Kidney (tissue), 14 donors: ENCODE measurements around the gene BORCS5. TPM values are rescaled to one million over a fixed set of nuclear protein-coding genes. Genes with fewer than 3 reads are reported as not detected.

Experiments used
- DNase-seq, 5 donors: peaks; one replicate each; pipeline ENCODE4 v3.0.0-alpha.2; 2013 to 2020
- FAIRE-seq: peaks from 2 replicates; lab custom pipeline; 2012; peaks lifted over from hg19 to GRCh38; lab: Jason Lieb, UNC
- H3K27ac ChIP-seq, 2 donors: one replicate each; pipeline ENCODE4 v1.7.0; 2013; ENCODE audit warnings: low read depth in 2 of 2, low read length in 2 of 2, inconsistent platforms in 1 of 2
- H3K27me3 ChIP-seq: one replicate; pipeline ENCODE4 v1.7.1; 2013; ENCODE audit warnings: low read length, inconsistent platforms; ENCODE audit not compliant: control insufficient read depth, insufficient read depth
- H3K36me3 ChIP-seq, 3 donors: one replicate each; pipeline versions ENCODE4 v1.7.0 to v1.7.1; 2013; ENCODE audit warnings: low read length in 3 of 3, control low read depth in 1 of 3, inconsistent platforms in 1 of 3; ENCODE audit not compliant: insufficient read depth in 3 of 3, control insufficient read depth in 2 of 3
- H3K4me1 ChIP-seq, 3 donors: one replicate each; pipeline versions ENCODE4 v1.7.0 to v1.7.1; 2013; ENCODE audit warnings: low read length in 3 of 3, inconsistent platforms in 1 of 3, low read depth in 1 of 3; ENCODE audit not compliant: control insufficient read depth in 2 of 3, insufficient read depth in 2 of 3
- H3K4me3 ChIP-seq, 3 donors: one replicate each; pipeline versions ENCODE4 v1.7.0 to v1.8.1; 2013; ENCODE audit warnings: low read length in 3 of 3, control low read depth in 1 of 3, inconsistent platforms in 1 of 3
- H3K9ac ChIP-seq, 3 donors: one replicate each; pipeline versions ENCODE4 v1.7.0 to v1.7.1; 2013; ENCODE audit warnings: low read length in 3 of 3, control low read depth in 1 of 3, inconsistent platforms in 1 of 3
- H3K9me3 ChIP-seq, 3 donors: one replicate each; pipeline versions ENCODE4 v1.7.0 to v1.7.1; 2013; ENCODE audit warnings: low read length in 3 of 3, control low read depth in 1 of 3, inconsistent platforms in 1 of 3; ENCODE audit not compliant: control insufficient read depth in 2 of 3, insufficient read depth in 1 of 3
- intact Hi-C: fragments of 100-400 bp; cut with DNase I; formaldehyde crosslinking; loops from one replicate; pipeline ENCODE4 v1.11.1; 2022
- polyA plus RNA-seq: library from polyadenylated mRNA; stranded (reverse); fragments of 350-450 nt; fragmentation: Illumina TruSeq; extraction: RNeasy Lipid Tissue Mini Kit (QIAGEN cat#74804); gene quantifications from one replicate; pipeline ENCODE4 v1.2.3, GENCODE V29; 2014; ENCODE audit warnings: low read depth, low replicate concordance; ENCODE audit not compliant: insufficient read depth
- total RNA-seq: library from RNA; stranded (reverse); fragmentation: NEBNext Ultra II Directional; extraction: Animal tissue kit (Norgen Biotek cat#: 25700); gene quantifications from one replicate; pipeline ENCODE4 v1.2.1, GENCODE V29; 2021
- TF ChIP-seq, protein P1 (sequence below): IDR thresholded peaks from 3 replicates; pipeline ENCODE4 v1.5.1; 2012; ENCODE audit warnings: mild to moderate bottlenecking, moderate library complexity, borderline replicate concordance; ENCODE audit not compliant: insufficient read depth; ENCODE audit errors: extremely low read depth
- donor health status: control.
- donor health status: control.
- donor health status: control.
- donor health status: control.
- donor health status: control.
- donor health status: DM: yes; HTN: yes; CAD: no.
- donor health status: Normal renal cell carcinoma (clear cell type).

The BORCS5 gene
- total and polyA plus RNA-seq, 2 donors from 2014 or later, result 11.2 to 14.0 TPM

DNA sequence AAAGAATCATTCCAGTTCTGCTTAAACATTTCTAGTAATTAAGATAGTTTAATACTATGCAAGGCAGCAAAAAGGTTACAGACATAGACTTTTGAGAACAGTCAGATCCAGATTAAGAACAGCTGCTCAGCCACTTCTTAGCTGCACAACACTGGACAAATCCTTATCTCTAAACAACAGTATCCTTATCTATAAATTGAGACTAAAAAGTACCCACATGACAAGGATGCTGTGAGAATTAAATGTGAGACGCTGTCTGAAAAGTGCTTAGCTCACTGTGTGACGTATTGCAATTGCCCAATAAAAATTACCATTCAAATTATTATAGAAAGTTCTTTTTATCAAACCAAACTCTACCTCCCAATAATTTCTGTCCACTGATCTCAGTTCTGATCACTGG is 35.5 kb downstream of the BORCS5 start:
- Histone ChIP-seq H3K27me3 (no peaks in the 10 kb centered on the region), H3K36me3 (no peaks in the 10 kb centered on the region), H3K27ac (no peak overlapping the region), H3K4me1 (no peaks in the 10 kb centered on the region), H3K4me3 (no peak overlapping the region), H3K9ac (no peak overlapping the region), H3K9me3 (no peaks in the 10 kb centered on the region)
- intact Hi-C loops, result no loop called here
- peak in 1 of 5 donors; percentile 19 for DNase-seq
- TF ChIP-seq, protein P1, sequence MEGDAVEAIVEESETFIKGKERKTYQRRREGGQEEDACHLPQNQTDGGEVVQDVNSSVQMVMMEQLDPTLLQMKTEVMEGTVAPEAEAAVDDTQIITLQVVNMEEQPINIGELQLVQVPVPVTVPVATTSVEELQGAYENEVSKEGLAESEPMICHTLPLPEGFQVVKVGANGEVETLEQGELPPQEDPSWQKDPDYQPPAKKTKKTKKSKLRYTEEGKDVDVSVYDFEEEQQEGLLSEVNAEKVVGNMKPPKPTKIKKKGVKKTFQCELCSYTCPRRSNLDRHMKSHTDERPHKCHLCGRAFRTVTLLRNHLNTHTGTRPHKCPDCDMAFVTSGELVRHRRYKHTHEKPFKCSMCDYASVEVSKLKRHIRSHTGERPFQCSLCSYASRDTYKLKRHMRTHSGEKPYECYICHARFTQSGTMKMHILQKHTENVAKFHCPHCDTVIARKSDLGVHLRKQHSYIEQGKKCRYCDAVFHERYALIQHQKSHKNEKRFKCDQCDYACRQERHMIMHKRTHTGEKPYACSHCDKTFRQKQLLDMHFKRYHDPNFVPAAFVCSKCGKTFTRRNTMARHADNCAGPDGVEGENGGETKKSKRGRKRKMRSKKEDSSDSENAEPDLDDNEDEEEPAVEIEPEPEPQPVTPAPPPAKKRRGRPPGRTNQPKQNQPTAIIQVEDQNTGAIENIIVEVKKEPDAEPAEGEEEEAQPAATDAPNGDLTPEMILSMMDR, result no peak
- FAIRE-seq, result no peak

DNA sequence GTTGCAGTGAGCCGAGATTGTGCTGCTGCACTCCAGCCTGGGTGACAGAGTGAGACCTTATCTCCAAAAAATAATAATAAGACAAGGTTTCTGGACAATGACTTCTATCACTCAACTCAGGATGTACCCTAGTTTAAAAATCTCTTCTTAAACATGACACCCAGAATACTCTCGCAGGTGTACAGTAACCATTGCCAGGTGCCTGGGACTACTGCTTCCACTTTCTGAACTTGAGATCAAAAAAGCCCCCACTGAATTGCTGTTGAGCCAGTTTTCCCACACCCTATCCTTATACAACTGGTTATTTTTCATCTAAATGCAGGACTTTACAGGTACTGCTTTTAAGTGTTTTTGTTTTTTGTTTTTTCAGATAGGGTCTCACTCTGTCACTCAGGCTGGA is 36.3 kb downstream of the BORCS5 start:
- no peak overlapping the region for H3K4me3 ChIP-seq
- no peak overlapping the region for H3K27ac ChIP-seq
- TF ChIP-seq, protein P1, result no peak
- no peaks in the 10 kb centered on the region for H3K36me3 ChIP-seq
- H3K27me3 ChIP-seq, result no peaks in the 10 kb centered on the region
- FAIRE-seq, result no peak
- no peak overlapping the region for H3K9ac ChIP-seq
- peaks cover 0 to 3% (median 0%) of the 10 kb centered on the region in 3 donors for H3K4me1 ChIP-seq
- no peak for DNase-seq
- no peaks in the 10 kb centered on the region for H3K9me3 ChIP-seq
- intact Hi-C loops, result no loop called here

DNA sequence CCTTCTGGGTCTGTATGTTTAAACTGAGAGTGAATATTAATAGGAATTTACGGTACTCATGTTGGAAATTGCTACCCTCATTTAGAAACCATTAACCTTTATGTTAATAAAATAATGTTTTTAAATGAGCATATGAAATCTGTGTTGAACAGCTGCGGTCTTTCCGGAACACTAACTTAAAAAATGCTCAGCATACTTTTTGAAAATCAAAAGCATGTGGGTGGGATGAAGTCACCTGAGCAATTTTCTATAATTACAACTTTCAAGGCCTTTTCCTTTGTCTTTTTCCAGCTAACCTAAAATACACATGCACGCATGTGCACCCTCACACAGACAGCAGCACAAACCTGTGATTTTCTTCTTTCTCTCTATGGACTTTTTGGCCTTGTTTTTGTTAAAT is 39.8 kb downstream of the BORCS5 start:
- peak in 1 of 5 donors; percentile 25 for DNase-seq
- peaks cover 0 to 6% (median 0%) of the 10 kb centered on the region in 3 donors for H3K4me1 ChIP-seq
- H3K36me3 ChIP-seq, result no peaks in the 10 kb centered on the region
- no peak overlapping the region for H3K27ac ChIP-seq
- H3K9me3 ChIP-seq, result no peaks in the 10 kb centered on the region
- H3K4me3 ChIP-seq, result no peak overlapping the region
- TF ChIP-seq, protein P1, result no peak
- intact Hi-C loops, result no loop called here
- no peak overlapping the region for H3K9ac ChIP-seq
- FAIRE-seq, result no peak
- no peaks in the 10 kb centered on the region for H3K27me3 ChIP-seq

DNA sequence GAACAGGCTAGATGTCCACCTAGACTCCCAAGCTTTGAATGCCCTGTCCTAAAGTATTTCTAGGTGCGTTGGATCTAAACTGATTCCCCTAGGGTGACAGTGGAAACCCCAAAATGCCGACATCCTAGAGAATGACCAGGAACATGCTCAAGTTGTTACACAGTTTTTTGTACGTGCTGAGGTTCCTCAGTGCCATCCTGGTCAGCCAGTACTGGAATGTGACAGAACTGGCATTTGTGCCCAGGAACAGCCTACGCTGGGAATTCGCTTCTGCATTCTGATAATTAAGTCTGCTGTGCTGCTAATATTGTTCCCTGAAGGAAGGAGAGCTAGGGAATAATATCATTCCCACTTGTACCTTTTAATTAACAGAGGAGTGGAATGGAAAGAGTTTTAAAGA is 40.3 kb downstream of the BORCS5 start:
- no peak overlapping the region for H3K4me3 ChIP-seq
- DNase-seq, result no peak
- H3K36me3 ChIP-seq, result no peaks in the 10 kb centered on the region
- TF ChIP-seq, protein P1, result no peak
- intact Hi-C loops, result no loop called here
- peak overlapping the region in 1 of 2 donors; percentile 42 for H3K27ac ChIP-seq
- H3K4me1 ChIP-seq, result peaks cover 0 to 6% (median 0%) of the 10 kb centered on the region in 3 donors
- no peak for FAIRE-seq
- no peaks in the 10 kb centered on the region for H3K27me3 ChIP-seq
- H3K9ac ChIP-seq, result no peak overlapping the region
- H3K9me3 ChIP-seq, result no peaks in the 10 kb centered on the region
